K562 (cell line): Measurements from ENCODE around the gene SLC25A44. TPM values are rescaled to one million over a fixed set of nuclear protein-coding genes. Genes with fewer than 3 reads are reported as not detected.

ENCODE experiments used
- ATAC-seq: fragments of 200-7000 bp; cut with Tn5 transposase; 3 replicates; pipeline ENCODE4 v1.9.1; 2020; ENCODE audit warnings: moderate library complexity
- BruUV-seq: library from RNA; stranded (reverse); fragments of 400-500 nt; replicated peaks from 2 replicates; lab custom pipeline; 2021; lab: Mats Ljungman, UMichigan
- CTCF ChIA-PET: fragments of 300-600 bp; formaldehyde crosslinking; extraction: SDS; loops from one replicate; lab custom pipeline; 2021; ENCODE audit warnings: low intra/inter-chr PET ratio; lab: Yijun Ruan, JAX
- POLR2A ChIA-PET: fragments of 300-600, 350-650 bp; sonication (Branson Sonifier 250); formaldehyde crosslinking; extraction: SDS; loops from one replicate; lab custom pipeline; 2021; ENCODE audit warnings: antibody characterized with exemption, inconsistent platforms; lab: Yijun Ruan, JAX
- DNase-seq, 4 experiments: peaks; one replicate each; pipeline versions ENCODE4 v3.0.0 to v3.0.0-alpha.2; 2011 to 2018; ENCODE audit warnings: low spot score in 3 of 4, mixed read lengths in 3 of 4; ENCODE audit errors: extremely low read depth in 1 of 4
- FAIRE-seq: peaks from 2 replicates; lab custom pipeline; 2011; peaks lifted over from hg19 to GRCh38; lab: Jason Lieb, UNC
- H2AFZ ChIP-seq: 2 replicates; pipeline ENCODE4 v1.6.0; 2011; ENCODE audit warnings: low read depth, low read length, control low read depth, inconsistent platforms
- H3K27ac ChIP-seq: fragments of 200-600 bp; 3 replicates; pipeline ENCODE4 v1.8.0; 2011; ENCODE audit warnings: low read depth, mild to moderate bottlenecking, control low read depth, inconsistent platforms, low read length, moderate library complexity, mixed read lengths; ENCODE audit errors: extremely low read depth
- H3K27me3 ChIP-seq, 2 experiments: fragments of 300-600 bp in 1 of 2; 2 replicates in 1 of 2; 3 replicates in 1 of 2; pipeline versions ENCODE4 v1.6.0 to v1.8.0; 2011; ENCODE audit warnings: inconsistent platforms in 2 of 2, low read length in 2 of 2, mild to moderate bottlenecking in 1 of 2, mixed read lengths in 1 of 2, moderate library complexity in 1 of 2; ENCODE audit not compliant: control insufficient read depth in 2 of 2, insufficient read depth in 2 of 2
- H3K36me3 ChIP-seq: fragments of 300-600 bp; 3 replicates; pipeline ENCODE4 v1.8.0; 2011; ENCODE audit warnings: mild to moderate bottlenecking, low read length, inconsistent platforms; ENCODE audit not compliant: control insufficient read depth, insufficient read depth
- H3K4me1 ChIP-seq, 2 experiments: fragments of 200-600 bp in 1 of 2; replicated peaks in 1 of 2; 2 replicates in 1 of 2; 3 replicates in 1 of 2; pipeline versions ENCODE4 v1.5.1 to v1.8.0; 2011; ENCODE audit warnings: inconsistent platforms in 2 of 2, low read length in 2 of 2, mild to moderate bottlenecking in 1 of 2, mixed read lengths in 1 of 2, moderate library complexity in 1 of 2; ENCODE audit not compliant: control insufficient read depth in 2 of 2, insufficient read depth in 2 of 2
- H3K4me2 ChIP-seq: 2 replicates; pipeline ENCODE4 v1.6.1; 2011; ENCODE audit warnings: low read length, control low read depth, inconsistent platforms, mixed read lengths; ENCODE audit not compliant: insufficient read depth
- H3K4me3 ChIP-seq: fragments of 200-600 bp; sonication (generic), shearing (Covaris generic); 2 replicates; pipeline ENCODE4 v1.5.1; 2016; ENCODE audit warnings: control low read depth, inconsistent platforms
- H3K79me2 ChIP-seq: fragments of 200-600 bp; 3 replicates; pipeline ENCODE4 v1.8.0; 2011; ENCODE audit warnings: low read length, inconsistent platforms; ENCODE audit not compliant: control insufficient read depth, insufficient read depth
- H3K9ac ChIP-seq, 2 experiments: 2 replicates each; pipeline versions ENCODE4 v1.6.0 to v1.6.1; 2011; ENCODE audit warnings: low read depth in 2 of 2, low read length in 2 of 2, control low read depth in 1 of 2, inconsistent platforms in 1 of 2, mild to moderate bottlenecking in 1 of 2, mixed read lengths in 1 of 2; ENCODE audit not compliant: insufficient read depth in 1 of 2
- H3K9me1 ChIP-seq: one replicate; pipeline ENCODE4 v1.6.0; 2011; ENCODE audit warnings: inconsistent platforms, mild to moderate bottlenecking, low read length, moderate library complexity; ENCODE audit not compliant: control insufficient read depth, insufficient read depth
- H3K9me3 ChIP-seq: replicated peaks from 2 replicates; pipeline ENCODE4 v1.5.1; 2011; ENCODE audit warnings: low read depth, low read length, inconsistent platforms; ENCODE audit not compliant: control insufficient read depth, insufficient read depth
- H4K20me1 ChIP-seq: replicated peaks from 2 replicates; pipeline ENCODE4 v1.6.1; 2011; ENCODE audit warnings: low read length, inconsistent platforms, mixed read lengths; ENCODE audit not compliant: control insufficient read depth, insufficient read depth
- HDAC1 ChIP-seq, 2 experiments: fragments of 450-650 bp; IDR thresholded peaks; 2 replicates each; pipeline ENCODE4 v1.6.1; 2016 to 2017; ENCODE audit warnings: inconsistent platforms in 1 of 2, mild to moderate bottlenecking in 1 of 2, moderate library complexity in 1 of 2
- MCM2 ChIP-seq: fragments of 450-650 bp; IDR thresholded peaks from 2 replicates; pipeline ENCODE4 v1.6.1; 2017; ENCODE audit warnings: low read depth, mild to moderate bottlenecking
- MCM5 ChIP-seq: fragments of 450-650 bp; IDR thresholded peaks from 2 replicates; pipeline ENCODE4 v1.6.1; 2016; ENCODE audit warnings: low read depth
- PCBP2 ChIP-seq: fragments of 200-400 bp; formaldehyde crosslinking; IDR thresholded peaks from 2 replicates; pipeline ENCODE4 v1.6.1; 2018; ENCODE audit warnings: low read length, low read depth, mild to moderate bottlenecking, moderate library complexity; ENCODE audit not compliant: poor library complexity, severe bottlenecking
- SRF ChIP-seq, 2 experiments: fragments of 250-450, 450-650 bp in 1 of 2; sonication (Bioruptor Pico) in 1 of 2; sonication (generic) in 1 of 2; formaldehyde crosslinking; IDR thresholded peaks; 2 replicates each; pipeline versions ENCODE4 v1.5.0 to v1.5.1; 2020 to 2022; ENCODE audit warnings: mild to moderate bottlenecking in 1 of 2, missing genetic modification reagents in 1 of 2
- ZFP36 ChIP-seq: fragments of 150-350 bp; IDR thresholded peaks from 2 replicates; pipeline ENCODE4 v1.6.1; 2018; ENCODE audit warnings: low read length, low read depth; ENCODE audit not compliant: partially characterized antibody
- WGBS: fragments of 100-300 bp; shearing (Covaris generic); methylation state at CpG from one replicate; pipeline ENCODE4 v1.1.6; 2016; ENCODE audit warnings: low coverage, mixed read lengths; ENCODE audit not compliant: insufficient coverage; ENCODE audit errors: missing lambda C conversion rate; 5-methylcytosine and 5-hydroxymethylcytosine counted together
- in situ Hi-C: fragments of 300-500 bp; cut with MboI; formaldehyde crosslinking; loops from 4 replicates; pipeline ENCODE4 v1.15.0; 2018; ENCODE audit warnings: inconsistent platforms, mixed read lengths
- intact Hi-C: fragments of 100-400 bp; cut with micrococcal nuclease; formaldehyde crosslinking; loops from 2 replicates; pipeline ENCODE4 v1.14.2; 2022
- polyA plus RNA-seq, 8 experiments: library from polyadenylated mRNA; depleted of rRNA in 4 of 8; stranded (reverse) in 5 of 8; unstranded in 3 of 8; fragments of >200 nt; fragmentation: Nextera tagmentation in 2 of 8; fragmentation: Illumina TruSeq in 1 of 8; extraction: Ambion mirVana in 2 of 8; extraction: Trizol in 1 of 8; gene quantifications; 2 replicates each; pipeline versions ENCODE4 v1.2.1 to v1.2.3, GENCODE V29; 2011 to 2014; ENCODE audit warnings: inconsistent platforms in 1 of 8, missing spikeins in 1 of 8
- total RNA-seq, 7 experiments: library from RNA; depleted of rRNA in 6 of 7; stranded (reverse); fragments of >200 nt in 6 of 7; fragmentation: Illumina TruSeq in 2 of 7; extraction: Trizol in 2 of 7; gene quantifications; 2 replicates each; pipeline versions ENCODE4 v1.2.1 to v1.2.3, GENCODE V29; 2011 to 2021; ENCODE audit warnings: low replicate concordance in 1 of 7
- TF ChIP-seq, protein P1 (sequence below): IDR thresholded peaks from 3 replicates; pipeline ENCODE4 v1.6.1; 2011; ENCODE audit warnings: borderline replicate concordance, mild to moderate bottlenecking, moderate library complexity; ENCODE audit not compliant: insufficient read length; ENCODE audit errors: extremely low read depth
- TF ChIP-seq, protein P2 (sequence below): sonication (generic); formaldehyde crosslinking; IDR thresholded peaks from 2 replicates; pipeline ENCODE4 v1.8.0; 2022; ENCODE audit warnings: mild to moderate bottlenecking, missing genetic modification reagents, borderline replicate concordance

Gene SLC25A44
- total and polyA plus RNA-seq, 9 of the 15 experiments (the other 6 are each of a cell fraction or from before 2014, with no cell fraction given): 4.4 to 22.8 (median 12.5) TPM

DNA sequence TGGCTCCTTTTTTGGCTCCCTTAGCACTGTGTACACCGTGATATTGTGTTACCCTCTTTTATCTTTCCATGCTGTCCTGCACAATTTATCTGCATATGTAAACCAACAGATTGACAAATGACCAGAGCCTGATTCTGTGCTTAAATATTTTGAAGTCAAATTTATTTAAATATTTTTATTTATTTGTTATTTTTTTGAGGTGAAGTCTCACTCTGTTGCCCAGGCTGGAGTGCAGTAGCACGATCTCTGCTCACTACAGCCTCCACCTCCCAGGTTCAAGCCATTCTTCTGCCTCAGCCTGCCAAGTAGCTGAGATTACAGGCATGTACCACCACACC is 31.7 kb downstream of the SLC25A44 start:
- no peaks in the 10 kb centered on the region for H3K9me1 ChIP-seq
- no peak overlapping the region for H2AFZ ChIP-seq
- no peak overlapping the region for H3K9ac ChIP-seq
- H3K4me3 ChIP-seq: no peak overlapping the region
- CTCF ChIA-PET: interaction anchor here (1.2 to 3.6 kb wide), 6 partner anchors 80 to 135 kb away, joined by 4 to 44 read pairs (median 10); no protein-coding TSS in a partner anchor
- POLR2A ChIA-PET: interaction anchor here (0.7 to 2.5 kb wide), 8 partner anchors 11 to 111 kb away, joined by 3 to 19 read pairs (median 4); partner anchors contain the start of genes LMNA and PMF1
- H3K36me3 ChIP-seq: peaks cover 48% of the 10 kb centered on the region; the same call in 2 of the 3 replicates
- H3K9me3 ChIP-seq: no peaks in the 10 kb centered on the region
- no peak overlapping the region for H3K4me2 ChIP-seq
- peaks cover 3 to 7% of the 10 kb centered on the region in 2 experiments; a peak in 3 of 5 replicates for H3K4me1 ChIP-seq
- FAIRE-seq: no peak
- BruUV-seq: no TSS peak
- ATAC-seq: no peak
- no peaks in the 10 kb centered on the region for H3K27me3 ChIP-seq
- 0% methylated on average over 2 of the region's 2 CpGs for WGBS
- DNase-seq: no peak
- in situ Hi-C loops: no loop called here
- intact Hi-C loops: loop anchor here (2.0 to 5.0 kb wide), 2 partner anchors 79 to 128 kb away; no protein-coding TSS in a partner anchor
- H3K79me2 ChIP-seq: no peaks in the 10 kb centered on the region
- no peaks in the 10 kb centered on the region for H4K20me1 ChIP-seq
- H3K27ac ChIP-seq: no peak overlapping the region
- TF ChIP-seq, protein P1, sequence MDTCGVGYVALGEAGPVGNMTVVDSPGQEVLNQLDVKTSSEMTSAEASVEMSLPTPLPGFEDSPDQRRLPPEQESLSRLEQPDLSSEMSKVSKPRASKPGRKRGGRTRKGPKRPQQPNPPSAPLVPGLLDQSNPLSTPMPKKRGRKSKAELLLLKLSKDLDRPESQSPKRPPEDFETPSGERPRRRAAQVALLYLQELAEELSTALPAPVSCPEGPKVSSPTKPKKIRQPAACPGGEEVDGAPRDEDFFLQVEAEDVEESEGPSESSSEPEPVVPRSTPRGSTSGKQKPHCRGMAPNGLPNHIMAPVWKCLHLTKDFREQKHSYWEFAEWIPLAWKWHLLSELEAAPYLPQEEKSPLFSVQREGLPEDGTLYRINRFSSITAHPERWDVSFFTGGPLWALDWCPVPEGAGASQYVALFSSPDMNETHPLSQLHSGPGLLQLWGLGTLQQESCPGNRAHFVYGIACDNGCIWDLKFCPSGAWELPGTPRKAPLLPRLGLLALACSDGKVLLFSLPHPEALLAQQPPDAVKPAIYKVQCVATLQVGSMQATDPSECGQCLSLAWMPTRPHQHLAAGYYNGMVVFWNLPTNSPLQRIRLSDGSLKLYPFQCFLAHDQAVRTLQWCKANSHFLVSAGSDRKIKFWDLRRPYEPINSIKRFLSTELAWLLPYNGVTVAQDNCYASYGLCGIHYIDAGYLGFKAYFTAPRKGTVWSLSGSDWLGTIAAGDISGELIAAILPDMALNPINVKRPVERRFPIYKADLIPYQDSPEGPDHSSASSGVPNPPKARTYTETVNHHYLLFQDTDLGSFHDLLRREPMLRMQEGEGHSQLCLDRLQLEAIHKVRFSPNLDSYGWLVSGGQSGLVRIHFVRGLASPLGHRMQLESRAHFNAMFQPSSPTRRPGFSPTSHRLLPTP: no peak
- TF ChIP-seq SRF (CRISPR knock-in tag; IDR thresholded peaks at IDR 0.05) (0 out of 4 replicates have a peak, but pooled peaks of 1 of the 2 experiments have one; percentile 16), MCM5 (no peak), MCM2 (no peak), ZFP36 (no peak), HDAC1 (IDR thresholded peaks at IDR 0.05) (no peak), PCBP2 (no peak)
- TF ChIP-seq, protein P2, sequence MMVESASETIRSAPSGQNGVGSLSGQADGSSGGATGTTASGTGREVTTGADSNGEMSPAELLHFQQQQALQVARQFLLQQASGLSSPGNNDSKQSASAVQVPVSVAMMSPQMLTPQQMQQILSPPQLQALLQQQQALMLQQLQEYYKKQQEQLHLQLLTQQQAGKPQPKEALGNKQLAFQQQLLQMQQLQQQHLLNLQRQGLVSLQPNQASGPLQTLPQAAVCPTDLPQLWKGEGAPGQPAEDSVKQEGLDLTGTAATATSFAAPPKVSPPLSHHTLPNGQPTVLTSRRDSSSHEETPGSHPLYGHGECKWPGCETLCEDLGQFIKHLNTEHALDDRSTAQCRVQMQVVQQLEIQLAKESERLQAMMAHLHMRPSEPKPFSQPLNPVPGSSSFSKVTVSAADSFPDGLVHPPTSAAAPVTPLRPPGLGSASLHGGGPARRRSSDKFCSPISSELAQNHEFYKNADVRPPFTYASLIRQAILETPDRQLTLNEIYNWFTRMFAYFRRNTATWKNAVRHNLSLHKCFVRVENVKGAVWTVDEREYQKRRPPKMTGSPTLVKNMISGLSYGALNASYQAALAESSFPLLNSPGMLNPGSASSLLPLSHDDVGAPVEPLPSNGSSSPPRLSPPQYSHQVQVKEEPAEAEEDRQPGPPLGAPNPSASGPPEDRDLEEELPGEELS (CRISPR knock-in tag): no peak
